HL-60 (cell line): ENCODE results near the gene HORMAD2.
A peak's percentile ranks its signal among the peaks of the same experiment; 100 is the strongest.

Experiments used
- DNase-seq, 2 experiments: peaks; one replicate each; pipeline ENCODE4 v3.0.0-alpha.2; 2010 to 2020; ENCODE audit warnings: low read depth in 1 of 2, low spot score in 1 of 2
- H3K27ac ChIP-seq: fragments of 250-450 bp; sonication (Bioruptor Pico); replicated peaks from 2 replicates; pipeline ENCODE4 v1.5.1; 2020; ENCODE audit warnings: mild to moderate bottlenecking, moderate library complexity
- H3K27me3 ChIP-seq: fragments of 250-450 bp; sonication (Bioruptor Pico); 2 replicates; pipeline ENCODE4 v1.5.1; 2021; ENCODE audit warnings: mild to moderate bottlenecking, moderate library complexity; ENCODE audit not compliant: insufficient read depth, poor library complexity, severe bottlenecking
- H3K4me3 ChIP-seq: replicated peaks from 2 replicates; pipeline ENCODE4 v1.5.1; 2011; ENCODE audit warnings: mild to moderate bottlenecking, control low read depth, low read length; ENCODE audit not compliant: insufficient read depth
- GABPA ChIP-seq: IDR thresholded peaks from 2 replicates; pipeline ENCODE4 v1.6.1; 2012; ENCODE audit warnings: low read depth
- POLR2AphosphoS5 ChIP-seq: IDR thresholded peaks from 2 replicates; pipeline ENCODE4 v1.6.1; 2012; ENCODE audit warnings: low read depth
- REST ChIP-seq: IDR thresholded peaks from 2 replicates; pipeline ENCODE4 v1.6.1; 2012; ENCODE audit warnings: low read depth; ENCODE audit not compliant: insufficient replicate concordance
- SPI1 ChIP-seq: IDR thresholded peaks from 2 replicates; pipeline ENCODE4 v1.6.1; 2012; ENCODE audit warnings: low read depth, mild to moderate bottlenecking, borderline replicate concordance
- TF ChIP-seq, protein P1 (sequence below): IDR thresholded peaks from one replicate; pipeline ENCODE4 v1.5.1; 2011; ENCODE audit warnings: low read length, control low read depth, inconsistent platforms; ENCODE audit not compliant: insufficient read depth

Gene HORMAD2

GRCh38 chr22:30210235-30210909 lies 130.1 kb downstream of the HORMAD2 start:
- no peak for TF ChIP-seq REST
- TF ChIP-seq POLR2AphosphoS5 = no peak
- no peak for TF ChIP-seq GABPA
- no peak for TF ChIP-seq SPI1
- TF ChIP-seq, protein P1, sequence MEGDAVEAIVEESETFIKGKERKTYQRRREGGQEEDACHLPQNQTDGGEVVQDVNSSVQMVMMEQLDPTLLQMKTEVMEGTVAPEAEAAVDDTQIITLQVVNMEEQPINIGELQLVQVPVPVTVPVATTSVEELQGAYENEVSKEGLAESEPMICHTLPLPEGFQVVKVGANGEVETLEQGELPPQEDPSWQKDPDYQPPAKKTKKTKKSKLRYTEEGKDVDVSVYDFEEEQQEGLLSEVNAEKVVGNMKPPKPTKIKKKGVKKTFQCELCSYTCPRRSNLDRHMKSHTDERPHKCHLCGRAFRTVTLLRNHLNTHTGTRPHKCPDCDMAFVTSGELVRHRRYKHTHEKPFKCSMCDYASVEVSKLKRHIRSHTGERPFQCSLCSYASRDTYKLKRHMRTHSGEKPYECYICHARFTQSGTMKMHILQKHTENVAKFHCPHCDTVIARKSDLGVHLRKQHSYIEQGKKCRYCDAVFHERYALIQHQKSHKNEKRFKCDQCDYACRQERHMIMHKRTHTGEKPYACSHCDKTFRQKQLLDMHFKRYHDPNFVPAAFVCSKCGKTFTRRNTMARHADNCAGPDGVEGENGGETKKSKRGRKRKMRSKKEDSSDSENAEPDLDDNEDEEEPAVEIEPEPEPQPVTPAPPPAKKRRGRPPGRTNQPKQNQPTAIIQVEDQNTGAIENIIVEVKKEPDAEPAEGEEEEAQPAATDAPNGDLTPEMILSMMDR = no peak
- Histone ChIP-seq H3K4me3 (no peak overlapping the region), H3K27ac (no peak overlapping the region), H3K27me3 (no peaks in the 10 kb centered on the region)
- no peak for DNase-seq

GRCh38 chr22:30211124-30211820 lies 131.0 kb downstream of the HORMAD2 start:
- H3K27ac ChIP-seq = no peak overlapping the region
- no peak for TF ChIP-seq POLR2AphosphoS5
- TF ChIP-seq, protein P1 = no peak
- TF ChIP-seq REST = no peak
- TF ChIP-seq GABPA = no peak
- no peak for TF ChIP-seq SPI1
- H3K27me3 ChIP-seq = no peaks in the 10 kb centered on the region
- H3K4me3 ChIP-seq = no peak overlapping the region
- DNase-seq = no peak

GRCh38 chr22:30212363-30212995 lies 132.2 kb downstream of the HORMAD2 start:
- Histone ChIP-seq H3K4me3 (no peak overlapping the region), H3K27me3 (no peaks in the 10 kb centered on the region), H3K27ac (peak overlapping the region; percentile 44)
- TF ChIP-seq SPI1 = peak; percentile 46; the same call in 1 of the 2 replicates
- TF ChIP-seq, protein P1 = no peak
- TF ChIP-seq REST = no peak
- TF ChIP-seq GABPA = no peak
- peak; percentile 78 to 84 for DNase-seq
